ENCODE data around the gene RASSF5.

Gene RASSF5

GRCh38 chr1:206551296-206551985, 44.1 kb downstream of the RASSF5 start:
- DNase-seq = no peak

GRCh38 chr1:206551986-206552326, 44.6 kb downstream of the RASSF5 start:
- DNase-seq = peak; percentile 82

- no peak for DNase-seq
Measured at GRCh38 chr1:206554211-206554610, 46.9 kb downstream of the RASSF5 start.

- DNase-seq = no peak
Measured at GRCh38 chr1:206554701-206555472, 47.6 kb downstream of the RASSF5 start.

DNA sequence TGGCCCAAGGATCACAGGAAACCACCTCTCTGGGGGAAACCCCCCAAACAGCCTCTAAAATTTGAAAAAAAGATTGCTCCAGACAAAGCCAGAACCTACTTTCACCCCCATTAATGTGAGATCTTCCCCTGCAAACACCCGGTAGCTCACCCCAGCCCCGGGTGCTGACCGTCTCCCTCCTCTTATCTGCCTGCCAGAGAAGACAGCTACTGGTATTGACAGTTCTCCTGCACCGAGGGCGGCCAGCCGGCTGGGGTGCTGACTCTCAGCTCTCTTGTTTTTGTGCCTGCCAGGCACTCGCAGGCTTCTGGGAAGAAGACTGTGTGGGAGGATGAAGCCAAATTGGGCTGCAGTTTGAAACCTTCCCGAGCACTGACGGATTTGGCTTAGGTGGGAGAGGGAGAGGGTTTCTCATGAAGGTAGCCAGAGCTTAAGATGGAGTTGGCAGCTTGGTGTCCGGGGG, 48.2 kb downstream of the RASSF5 start:
- peak; percentile 73 for DNase-seq

DNA sequence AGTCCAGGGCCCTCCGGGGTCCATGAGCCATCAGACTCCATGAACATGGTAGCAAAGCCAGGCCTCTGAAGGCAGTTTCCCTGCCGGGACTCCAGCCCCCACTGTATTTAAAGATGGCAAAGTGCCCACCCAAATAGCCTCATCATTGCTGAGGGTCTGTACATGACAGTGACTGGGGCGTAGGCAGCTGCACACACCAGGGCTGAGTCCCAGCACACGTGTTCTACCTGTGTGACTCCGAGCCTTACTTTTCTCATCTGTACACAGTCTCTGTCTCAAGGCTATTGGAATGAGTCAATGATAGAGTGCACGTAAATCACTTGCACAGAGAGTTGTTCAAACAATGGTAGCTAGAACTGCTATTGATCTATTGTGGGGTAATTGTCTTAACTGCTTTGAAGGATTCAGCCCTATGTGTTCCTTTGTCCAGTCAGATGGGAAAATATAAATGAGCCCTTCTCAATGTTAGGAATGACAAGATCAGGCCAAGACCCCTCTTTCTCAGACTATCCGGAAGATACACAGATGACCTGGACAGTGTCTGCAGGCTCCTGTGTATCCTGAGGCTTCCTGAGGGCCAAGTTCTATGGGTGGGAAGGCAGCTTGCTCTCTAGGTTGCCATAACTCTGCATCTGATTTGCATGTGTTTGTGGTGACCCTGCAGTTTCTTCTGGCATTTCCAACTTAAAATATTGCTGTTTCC, 48.9 kb downstream of the RASSF5 start:
- peak; percentile 62 for DNase-seq

DNA sequence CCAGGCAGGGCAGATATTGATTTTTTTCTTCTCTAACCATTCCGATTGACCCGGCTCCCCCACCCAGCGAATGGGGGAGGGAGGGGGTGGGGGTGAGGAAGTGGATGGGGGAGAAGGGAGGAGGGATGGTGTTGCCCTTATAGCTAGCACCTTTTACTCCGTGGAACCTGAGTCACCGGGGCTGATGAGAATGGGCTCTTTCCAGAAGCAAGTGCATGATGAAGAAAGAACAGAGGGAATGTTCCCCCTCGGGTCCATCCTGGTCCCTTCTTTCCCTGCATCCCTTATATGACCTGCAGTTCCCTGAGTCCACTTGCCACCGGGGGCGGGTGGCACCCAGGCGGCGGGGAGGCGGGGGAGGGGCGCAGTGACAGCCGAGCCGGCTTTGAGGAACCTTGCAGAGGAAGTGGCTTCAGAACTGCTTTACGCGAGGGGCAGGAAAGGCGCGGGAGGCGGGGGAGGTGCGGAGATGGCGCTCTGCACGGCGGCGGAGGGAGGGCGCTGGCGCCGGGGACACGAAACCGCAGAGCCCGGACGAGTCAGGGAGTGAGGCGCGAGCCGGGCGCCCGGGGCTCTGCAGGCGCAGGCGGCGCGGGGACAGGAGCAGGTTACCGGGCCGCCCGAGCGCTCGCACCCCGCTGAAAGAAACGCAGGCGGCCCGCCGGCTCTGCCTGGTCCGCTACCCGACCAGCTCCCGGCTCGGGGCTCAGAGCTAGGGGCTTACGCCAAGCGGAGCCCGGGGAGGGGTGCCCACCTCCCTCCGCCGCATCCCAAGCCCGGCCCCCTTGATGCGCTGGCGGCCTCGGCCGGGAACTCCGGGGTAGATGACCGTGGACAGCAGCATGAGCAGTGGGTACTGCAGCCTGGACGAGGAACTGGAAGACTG, 49.7 kb downstream of the RASSF5 start:
- DNase-seq = peak; percentile 92

DNA sequence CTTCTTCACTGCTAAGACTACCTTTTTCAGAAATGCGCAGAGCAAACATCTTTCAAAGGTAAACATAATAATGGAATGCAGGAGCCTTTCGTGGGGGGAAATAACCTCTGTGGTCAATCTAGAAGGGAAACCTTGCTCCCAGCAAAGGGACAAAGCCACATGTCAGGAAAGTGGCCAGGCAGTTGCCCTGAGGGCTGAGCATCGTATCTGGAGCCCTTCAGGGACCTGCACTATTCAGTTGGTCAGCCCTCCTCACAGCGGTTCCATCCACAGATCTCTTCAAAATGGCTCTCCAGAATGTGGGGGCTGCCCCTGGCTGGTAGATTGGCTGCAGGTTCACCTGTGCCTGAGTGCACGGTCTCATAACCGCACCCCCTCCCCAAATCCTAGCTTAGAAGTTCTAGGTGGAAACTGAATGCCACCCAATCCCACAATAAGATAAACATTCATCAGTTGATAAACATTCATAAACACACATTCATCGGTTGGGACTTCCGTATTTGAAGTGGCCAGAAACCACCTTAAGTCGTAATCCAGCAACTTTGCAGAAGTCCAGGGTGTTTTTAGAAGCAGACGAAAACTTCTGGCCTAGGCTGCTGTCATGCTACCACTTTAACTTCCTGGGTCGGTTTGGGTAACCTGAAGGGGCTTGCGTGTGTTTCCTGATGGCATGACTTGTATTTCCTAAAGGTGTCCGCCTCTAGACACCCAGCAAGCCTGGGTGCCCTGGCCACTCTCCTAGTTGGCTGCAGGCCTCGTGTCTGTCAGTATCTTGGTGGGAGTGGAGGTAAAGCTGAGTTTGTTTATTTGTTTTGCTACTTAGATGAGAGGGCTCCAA, 50.5 kb downstream of the RASSF5 start:
- DNase-seq = peak; percentile 51

GRCh38 chr1:206558794-206559671, 51.7 kb downstream of the RASSF5 start:
- no peak for DNase-seq

DNA sequence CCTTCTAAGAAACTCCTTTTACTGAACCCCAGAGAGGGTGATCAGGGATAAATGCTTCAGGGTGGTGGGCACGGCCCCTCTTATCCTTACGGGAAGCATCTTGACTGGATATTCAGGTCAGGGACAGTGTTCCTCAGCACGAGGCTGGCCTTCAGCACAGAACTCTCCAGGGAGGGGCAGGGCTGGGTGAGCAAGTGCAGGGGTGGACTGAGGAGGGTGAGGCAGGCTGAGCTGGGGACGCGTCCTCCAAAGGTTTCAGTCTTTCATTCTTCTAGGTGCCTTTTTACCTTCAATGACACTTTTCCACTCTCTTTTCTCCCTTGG, 52.3 kb downstream of the RASSF5 start:
- peak; percentile 59 for DNase-seq

DNA sequence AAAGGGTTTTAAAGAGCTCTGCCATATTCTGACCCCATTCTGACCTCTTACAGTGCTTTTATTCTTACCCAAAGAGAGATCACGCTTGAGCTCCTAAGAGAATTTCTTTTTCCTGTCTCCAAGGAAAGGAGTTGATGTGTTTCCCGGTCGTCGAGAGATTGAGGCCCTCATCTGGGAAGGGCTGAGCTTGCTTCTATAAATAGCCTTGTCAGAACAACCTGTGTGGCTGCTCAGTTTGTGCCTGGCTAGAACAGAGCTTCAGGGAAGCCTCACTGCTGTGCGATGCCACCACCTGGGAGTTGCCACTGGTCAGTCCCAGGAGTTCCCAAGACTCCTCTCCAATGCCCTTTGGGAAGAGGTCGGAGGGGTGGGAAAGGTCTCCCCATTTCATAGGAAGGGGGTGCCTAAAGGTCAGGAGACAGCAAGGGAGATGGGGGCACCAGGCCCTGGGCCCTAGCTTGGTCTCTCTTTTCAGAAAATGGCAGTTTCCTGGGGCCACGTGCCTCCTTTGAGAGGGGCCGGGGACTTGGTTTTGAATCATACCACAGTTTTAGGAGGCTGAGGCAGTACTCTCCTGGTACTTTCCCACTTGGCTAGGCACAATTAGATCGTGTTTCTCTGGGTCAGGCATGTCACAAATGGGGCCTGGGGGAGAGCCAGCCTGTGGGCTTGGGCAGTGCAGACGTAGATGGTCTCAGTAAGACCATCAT, 52.8 kb downstream of the RASSF5 start:
- peak; percentile 64 for DNase-seq

DNA sequence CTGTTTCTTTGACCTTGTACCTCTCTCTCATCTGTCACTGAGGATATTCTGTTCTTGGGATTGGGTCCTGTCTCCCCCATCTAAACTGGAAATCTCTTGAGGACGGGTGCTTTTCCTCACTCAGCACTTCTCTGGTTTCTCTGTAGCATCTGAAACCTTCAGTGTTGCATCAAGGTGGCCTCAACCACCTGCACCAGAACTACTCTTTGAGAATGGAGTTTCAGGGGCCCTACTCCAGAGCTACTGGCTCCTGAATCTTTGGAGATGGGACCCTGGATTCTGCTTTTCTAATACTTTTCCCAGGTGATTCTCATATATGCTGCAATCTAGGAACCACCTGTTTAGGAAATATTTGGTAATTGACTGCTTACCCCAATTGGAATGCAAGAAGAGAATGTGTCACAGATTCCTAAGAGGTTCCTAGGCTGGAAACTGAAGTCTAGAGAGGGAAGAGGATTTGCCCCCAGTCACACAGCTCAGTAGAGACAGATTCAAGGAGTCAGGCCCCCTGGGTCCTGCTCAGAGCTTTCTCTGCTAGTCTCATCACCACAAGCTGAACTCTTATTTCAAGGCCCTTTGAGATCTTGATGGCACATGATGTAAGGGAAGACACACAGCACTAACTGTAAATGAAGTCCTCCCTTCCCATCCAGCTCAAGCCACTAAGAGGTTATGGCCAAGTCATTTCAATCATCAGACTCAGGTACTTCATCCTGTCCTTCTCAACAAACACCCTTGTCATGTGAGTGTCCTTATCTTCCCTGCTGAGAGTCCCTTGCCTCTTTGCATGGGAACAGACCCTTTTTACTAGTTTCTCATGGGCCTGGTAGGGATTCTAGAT, 56.3 kb downstream of the RASSF5 start:
- no peak for DNase-seq

GRCh38 chr1:206565995-206566394, 58.7 kb downstream of the RASSF5 start:
- DNase-seq = no peak

DNA sequence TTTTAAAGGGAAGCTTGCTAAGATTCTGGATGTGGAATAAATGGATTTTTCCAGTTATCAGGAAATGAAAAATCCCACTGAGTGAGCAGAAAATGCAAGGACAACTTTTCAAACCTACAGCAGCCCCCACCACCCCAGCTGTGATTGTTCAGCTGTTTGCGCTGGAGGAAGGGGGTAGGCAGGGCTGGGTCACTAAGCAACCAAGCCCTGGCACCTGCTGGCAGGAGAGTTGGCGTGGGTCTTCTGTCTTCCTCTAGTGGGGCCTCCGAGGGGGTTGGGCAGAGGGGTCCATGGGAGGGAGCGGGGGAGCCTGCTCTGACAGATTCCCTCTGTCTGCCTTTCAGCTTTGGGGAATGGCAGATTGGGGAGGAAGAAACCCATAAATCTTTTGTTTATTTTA, 59.7 kb downstream of the RASSF5 start:
- no peak for DNase-seq

- no peak for DNase-seq
Measured at GRCh38 chr1:206568256-206568655, 60.9 kb downstream of the RASSF5 start.

DNA sequence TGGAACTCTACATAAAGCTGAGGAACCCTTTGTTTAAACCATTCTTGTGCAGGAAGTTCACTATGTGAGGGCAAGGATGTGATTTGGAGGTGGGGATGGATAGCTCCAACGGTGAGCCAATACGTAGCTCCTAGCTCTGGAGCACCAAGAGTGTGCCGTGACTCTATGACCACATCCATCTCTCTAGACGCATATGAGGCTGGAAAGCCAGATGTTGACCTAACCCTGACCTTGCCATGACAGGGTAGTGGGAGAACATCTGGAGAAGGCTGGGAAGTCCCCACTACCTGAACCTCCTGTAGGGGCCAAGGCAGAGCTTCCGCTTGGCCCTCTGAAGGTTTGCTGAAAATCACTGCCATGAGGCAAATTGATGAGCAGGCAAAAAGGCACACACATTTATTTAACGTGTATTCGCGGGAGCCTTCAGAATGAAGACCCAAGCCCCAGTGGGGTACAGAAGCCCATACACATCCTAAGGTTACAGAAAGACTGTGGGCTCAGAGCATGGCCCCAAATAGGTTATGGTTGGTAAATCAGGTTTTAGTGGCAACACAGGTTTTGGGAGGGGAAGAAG, 61.5 kb downstream of the RASSF5 start:
- DNase-seq = no peak

GRCh38 chr1:206569556-206569955, 62.2 kb downstream of the RASSF5 start:
- no peak for DNase-seq

DNA sequence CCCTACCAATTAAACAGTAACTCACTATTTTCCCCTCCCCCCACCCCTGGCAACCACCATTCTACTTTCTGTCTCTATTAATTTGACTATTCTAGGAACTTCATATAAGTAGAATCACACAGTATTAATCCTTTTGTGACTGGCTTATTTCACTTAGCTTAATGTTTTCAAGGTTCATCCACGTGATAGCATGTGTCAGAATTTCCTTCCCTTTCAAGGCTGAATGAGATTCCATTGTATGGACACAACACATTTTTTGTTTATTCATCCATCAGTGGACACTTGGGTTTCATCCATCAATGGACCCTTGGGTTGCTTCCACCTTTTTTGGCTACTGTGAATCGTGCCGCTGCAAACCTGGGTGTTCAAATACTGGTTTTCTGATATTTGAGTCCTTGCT, 63.2 kb downstream of the RASSF5 start:
- DNase-seq = no peak

GRCh38 chr1:206572835-206573234, 65.5 kb downstream of the RASSF5 start:
- no peak for DNase-seq
